Measurements from ENCODE around the gene SPG11.
A peak's percentile ranks its signal among the peaks of the same experiment; 100 is the strongest.
"Not testable (repeated sequence)": the region's sequence is repeated elsewhere in the genome, so short reads cannot be mapped to it uniquely, and the experiment has no call there.

The SPG11 gene

DNA sequence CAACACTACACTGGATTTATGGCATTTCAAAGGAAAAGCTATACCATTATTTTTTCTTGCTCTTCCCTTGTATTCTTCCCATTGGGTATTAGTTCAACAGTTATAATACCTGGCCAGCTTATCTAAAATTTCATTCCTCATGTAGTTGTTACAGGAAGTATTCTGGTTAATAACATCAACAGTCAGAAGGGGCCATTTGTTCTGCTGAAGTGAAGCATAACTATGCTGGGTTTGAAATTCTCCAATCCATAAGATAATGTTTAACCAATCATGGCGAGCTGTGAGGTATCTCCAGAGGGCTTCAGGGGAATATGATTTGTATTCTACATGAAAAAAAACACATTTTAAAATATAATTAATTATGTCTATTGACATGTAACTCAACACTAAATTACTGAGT, 43.4 kb downstream of the SPG11 start:
- no peak for DNase-seq

DNA sequence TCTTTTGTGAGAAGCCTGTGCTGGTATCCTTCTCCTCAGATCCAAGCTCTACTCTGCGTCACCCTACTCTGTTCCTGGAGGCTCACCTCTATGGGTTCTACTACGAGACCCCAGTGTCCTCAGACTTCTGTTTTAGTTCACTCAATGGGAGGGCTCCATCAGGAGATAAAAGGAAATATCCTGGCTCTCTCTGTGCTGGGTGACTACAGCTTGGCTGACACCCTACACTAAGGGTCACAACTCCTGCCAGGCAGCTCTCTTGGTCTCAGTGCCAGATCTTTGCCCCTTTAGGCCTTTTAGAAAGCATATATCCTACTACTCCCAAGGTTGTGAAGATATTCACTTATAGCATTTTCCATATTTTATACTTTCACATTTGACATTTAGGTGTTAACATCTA, 46.5 kb downstream of the SPG11 start:
- DNase-seq, result no peak

DNA sequence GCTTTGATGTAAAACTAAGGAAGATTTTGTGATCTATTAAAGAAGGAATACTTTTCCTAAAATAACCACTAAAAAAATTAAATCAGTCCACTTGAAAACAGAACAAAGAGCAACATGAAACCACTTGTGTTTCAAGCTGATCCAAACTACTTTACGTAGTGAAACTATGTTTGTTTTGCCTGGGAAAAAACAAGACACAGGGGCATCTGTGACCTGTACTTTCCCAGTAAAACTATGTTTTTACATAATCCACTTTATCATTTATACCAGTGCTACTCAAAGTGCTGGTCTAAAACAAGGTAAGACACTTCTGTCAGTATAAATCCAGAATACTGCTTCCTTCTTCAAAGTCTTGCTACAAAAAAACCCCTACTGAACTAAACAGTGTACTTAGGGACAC, 56.7 kb downstream of the SPG11 start:
- DNase-seq, result no peak

GRCh38 chr15:44603126-44603525, 60.3 kb downstream of the SPG11 start:
- DNase-seq, result no peak

GRCh38 chr15:44598892-44599291, 64.6 kb downstream of the SPG11 start:
- peak; percentile 47 for DNase-seq

GRCh38 chr15:44598066-44598465, 65.4 kb downstream of the SPG11 start:
- no peak for DNase-seq

DNA sequence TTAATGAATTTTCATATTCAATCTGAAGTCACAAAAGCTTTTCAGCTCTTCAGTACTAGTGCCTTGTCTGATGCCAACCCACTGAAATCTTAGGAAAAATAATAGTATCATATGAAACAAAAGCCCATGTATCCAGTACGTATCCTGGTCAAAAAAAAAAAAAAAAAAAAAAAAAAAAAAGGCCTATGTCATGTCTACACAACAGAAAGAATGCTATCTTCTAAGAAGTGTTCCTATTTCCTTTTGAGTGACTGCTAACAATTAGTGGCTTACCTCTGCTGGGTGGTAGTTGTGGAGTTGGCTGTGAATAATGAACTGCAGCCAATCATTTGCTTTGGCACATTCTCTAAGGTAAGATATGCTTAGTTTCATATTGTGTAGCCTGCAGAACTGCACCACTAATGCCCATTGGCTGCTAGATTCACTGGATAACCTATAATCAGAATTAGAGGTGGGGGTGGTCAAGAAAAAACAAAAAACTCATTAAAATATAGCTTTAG, 66.9 kb downstream of the SPG11 start:
- no peak for DNase-seq

- DNase-seq, result no peak
Measured at GRCh38 chr15:44595656-44596510, 67.6 kb downstream of the SPG11 start.

DNA sequence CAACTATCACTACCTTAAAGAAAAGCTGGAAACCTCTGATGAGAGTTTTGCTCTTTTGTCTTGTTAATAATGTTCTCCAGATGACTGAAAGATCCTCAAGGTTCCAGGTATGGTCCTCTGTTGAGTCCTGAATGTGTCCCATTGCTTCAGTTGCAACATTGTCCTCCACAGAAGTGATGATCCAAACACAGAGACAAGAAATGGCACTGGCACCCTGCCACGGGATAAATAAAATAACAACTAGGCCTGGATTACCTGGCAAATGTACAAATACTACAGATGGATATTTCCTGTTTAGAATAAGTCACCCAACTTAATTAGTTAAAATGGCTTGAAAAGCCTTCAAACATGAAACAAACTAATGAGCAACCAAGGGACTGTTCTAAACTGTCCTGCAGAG, 68.2 kb downstream of the SPG11 start:
- no peak for DNase-seq

DNA sequence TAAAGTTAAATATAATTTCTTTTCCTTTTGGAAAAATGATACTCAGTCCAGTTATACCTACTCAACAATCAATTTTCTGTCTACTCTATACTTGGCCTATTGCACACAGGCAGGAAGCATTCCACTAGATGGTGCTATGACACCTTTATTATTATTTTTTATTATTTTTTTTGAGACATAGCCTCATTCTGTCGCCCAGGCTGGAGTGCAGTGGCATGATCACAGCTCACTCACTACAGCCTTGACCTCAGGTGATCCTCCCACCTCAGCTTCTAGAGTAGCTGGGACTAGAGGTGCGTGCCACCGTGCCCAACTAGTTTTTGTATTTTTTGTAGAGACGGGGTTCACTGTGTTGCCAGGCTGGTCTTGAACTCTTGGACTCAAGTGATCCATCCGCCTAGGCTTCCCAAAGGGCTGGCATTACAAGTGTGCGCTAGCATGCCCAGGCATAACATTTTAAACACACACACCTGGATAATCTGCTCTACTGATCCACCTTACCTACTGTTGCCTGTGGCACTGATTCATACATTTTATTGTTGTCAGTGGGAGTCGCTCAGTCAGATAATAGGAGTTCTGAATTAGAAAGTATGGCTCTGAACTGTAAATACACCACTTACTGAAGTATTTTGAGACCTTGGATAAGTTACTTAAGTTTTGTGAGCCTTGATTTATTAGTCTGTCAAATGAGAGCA, 70.3 kb downstream of the SPG11 start:
- no peak for DNase-seq

DNA sequence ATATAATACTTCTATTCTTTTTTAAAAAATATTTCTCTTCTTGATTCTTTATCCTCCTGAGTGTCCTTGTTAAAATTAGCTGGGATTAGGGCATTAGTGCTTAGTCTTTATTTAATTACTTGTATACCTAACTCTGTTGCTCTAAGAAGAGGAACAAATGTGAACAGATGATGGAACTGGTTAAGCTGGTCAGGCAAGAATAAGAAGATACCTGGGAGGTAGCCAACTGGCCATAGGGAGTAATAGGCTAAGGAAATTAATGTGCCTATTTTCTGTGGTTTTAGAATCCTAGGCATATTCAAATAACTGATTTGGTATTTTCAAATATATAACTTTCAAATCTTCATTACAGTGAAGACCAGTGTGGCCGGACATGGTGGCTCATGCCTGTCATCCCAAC, 72.1 kb downstream of the SPG11 start:
- DNase-seq, result no peak

DNA sequence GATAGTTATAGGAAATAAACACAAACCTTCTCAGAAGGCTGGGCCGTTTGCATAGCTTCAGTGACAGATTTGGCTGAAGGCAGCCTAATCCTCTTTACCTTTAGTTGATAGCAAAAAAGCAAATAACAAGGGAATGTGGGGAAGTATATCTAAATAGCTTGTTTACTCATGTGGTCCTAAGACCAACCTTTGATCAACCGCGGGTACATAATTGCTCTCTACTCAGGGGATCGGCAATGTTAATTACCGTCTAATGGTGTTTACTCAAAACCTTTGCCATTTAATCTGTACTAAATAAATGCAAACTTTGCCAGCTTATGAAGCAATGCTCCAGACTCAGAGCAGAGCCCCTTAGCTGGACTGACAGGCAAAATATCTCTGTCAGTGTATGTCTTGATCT, 74.9 kb downstream of the SPG11 start:
- no peak for DNase-seq

- no peak for DNase-seq
Measured at GRCh38 chr15:44585633-44586032, 77.8 kb downstream of the SPG11 start.

GRCh38 chr15:44584162-44584749, 79.2 kb downstream of the SPG11 start:
- no peak for DNase-seq

DNA sequence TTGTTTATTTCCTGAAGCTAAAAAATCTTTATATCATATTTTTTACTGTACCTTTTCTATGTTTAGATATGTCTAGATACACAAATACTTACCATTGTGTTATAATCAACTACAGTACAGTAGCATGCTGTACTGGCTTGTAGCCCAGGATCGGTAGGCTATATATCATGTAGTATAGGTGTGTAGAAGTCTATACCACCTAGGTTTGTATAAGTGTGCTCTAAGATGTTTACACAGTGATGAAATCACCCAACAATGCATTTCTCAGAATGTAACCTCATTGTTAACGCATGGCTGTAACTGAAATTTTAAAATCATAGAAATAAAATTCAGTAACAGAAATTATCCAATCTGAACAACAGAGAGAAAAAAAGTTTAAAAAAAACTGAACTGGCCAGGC, 83.4 kb downstream of the SPG11 start:
- DNase-seq, result no peak

DNA sequence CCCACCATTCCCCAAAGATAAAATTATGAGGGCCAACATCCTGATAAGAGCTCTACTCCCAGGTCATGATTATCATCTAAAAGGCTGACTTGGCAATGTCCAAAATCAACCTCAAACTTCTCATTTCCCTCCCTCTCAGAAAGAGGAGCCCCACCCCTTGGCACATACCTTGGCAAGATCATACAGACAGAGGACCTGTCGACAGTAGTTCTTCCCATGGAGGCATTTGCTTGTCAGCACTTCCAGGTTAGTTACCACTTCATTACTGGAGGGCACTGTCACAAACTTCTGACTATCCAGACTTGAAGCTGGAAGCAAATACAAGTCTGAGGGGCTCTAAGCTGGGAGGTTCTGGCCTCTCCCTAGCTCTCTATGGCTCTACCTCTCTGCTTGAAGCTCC, 88.7 kb downstream of the SPG11 start:
- DNase-seq, result no peak

- no peak for DNase-seq
Measured at GRCh38 chr15:44573386-44573785, 90.1 kb downstream of the SPG11 start.

GRCh38 chr15:44570361-44570760, 93.1 kb downstream of the SPG11 start:
- no peak for DNase-seq

DNA sequence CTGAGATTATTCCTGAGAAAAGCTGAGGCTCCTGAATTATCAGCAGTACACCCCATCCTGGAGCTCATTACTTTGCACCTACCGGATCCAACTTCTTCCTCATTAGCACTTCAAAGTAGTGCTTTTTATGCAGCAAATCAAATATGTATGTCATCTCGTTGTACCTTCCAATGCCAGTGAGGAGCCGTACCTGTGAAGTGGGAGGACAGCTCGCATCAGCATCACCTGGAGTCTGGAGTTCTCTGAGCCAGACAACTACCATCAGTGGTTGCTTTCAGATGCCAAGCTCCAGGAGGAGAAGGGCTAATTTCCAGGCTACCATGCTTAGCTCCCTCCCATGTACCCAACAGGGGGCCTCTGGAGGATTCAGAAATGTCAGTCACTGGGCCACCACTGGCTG, 94.1 kb downstream of the SPG11 start:
- no peak for DNase-seq

DNA sequence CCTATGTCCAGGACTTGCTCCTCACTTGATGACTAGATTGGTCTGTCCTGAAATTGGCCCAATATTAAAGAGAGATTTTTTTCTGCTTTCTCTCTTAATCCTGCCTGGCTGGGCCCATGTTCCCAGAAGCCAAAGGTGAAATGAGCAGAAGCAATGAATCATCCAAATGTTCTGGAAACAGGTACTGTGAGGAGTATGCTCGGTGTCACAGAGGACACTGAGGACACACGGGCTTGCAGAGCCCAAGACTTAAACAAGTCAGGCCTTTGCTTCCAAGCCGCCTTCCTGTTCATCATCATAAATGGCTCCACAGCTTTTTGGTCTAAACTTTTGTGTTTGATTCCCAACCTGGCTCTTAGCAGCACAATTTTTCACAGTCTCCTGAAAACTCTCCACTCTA, 95.1 kb downstream of the SPG11 start:
- DNase-seq, result no peak

DNA sequence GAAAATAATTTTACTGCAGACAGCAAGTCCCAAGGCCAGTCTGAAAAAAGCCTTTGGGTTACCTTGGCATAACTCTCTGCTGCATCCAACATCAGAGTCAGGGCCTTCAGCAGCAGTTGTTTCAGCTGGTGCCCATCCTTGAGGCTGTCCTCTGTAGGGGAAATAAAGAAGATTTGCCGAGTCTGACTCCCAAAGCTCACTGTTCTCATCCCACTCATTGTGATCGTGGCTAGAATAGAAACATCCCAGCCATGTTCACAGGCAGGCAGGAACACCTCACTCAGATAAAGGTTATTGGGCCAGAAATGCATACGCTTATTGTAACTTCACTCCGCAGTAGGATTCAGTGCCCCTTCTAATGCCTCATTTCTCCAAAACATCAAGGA, 97.3 kb downstream of the SPG11 start:
- DNase-seq, result no peak

DNA sequence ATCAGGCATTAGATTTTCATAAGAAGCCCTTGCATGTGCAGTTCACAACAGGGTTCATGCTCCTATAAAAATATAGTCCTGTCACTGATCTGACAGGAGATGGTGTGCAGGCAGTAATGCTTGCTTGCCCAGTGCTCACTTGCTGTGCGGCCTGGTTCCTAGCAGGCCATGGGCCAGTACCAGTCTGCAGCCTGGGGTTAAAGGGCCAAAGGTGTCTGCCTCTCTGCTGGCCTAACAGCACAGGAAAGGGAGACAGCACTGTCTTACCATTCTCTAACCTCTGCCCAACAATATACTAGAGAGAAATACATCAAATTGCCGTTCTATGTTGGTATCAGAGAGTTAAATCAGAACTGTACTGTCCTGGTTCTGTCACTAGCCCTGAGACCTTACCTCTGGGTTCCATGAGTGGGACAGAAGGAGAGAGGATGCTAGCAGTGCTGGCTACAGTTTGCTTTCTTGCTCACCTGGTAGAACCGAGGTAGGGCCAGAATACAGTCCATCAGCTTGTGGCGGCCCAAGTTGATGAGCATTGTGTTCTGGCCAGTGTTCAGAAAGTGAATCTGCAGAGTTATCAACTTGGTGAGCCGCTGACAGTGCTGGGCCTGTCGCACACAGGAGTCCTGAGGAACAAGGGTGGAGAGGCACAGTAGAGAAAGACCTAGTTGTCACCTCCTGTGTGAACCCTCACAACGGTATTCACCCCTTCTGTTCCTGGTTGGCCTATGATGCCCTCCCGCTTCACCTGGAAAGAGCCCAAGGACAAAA, 97.9 kb downstream of the SPG11 start:
- no peak for DNase-seq

GRCh38 chr15:44560926-44561325, 102.5 kb downstream of the SPG11 start:
- DNase-seq, result not testable (repeated sequence)
